Pancreas (tissue), 10 donors: ENCODE data around the gene MACROD2. TPM values are rescaled to one million over a fixed set of nuclear protein-coding genes. Genes with fewer than 3 reads are reported as not detected.

ENCODE experiments used
- ATAC-seq, 4 donors: fragments of 200-7000 bp; cut with Tn5 transposase; one replicate each; pipeline versions ENCODE4 v1.8.0 to v1.9.1; 2020; ENCODE audit warnings: mild to moderate bottlenecking in 4 of 4, moderate library complexity in 4 of 4
- DNase-seq, 6 donors: peaks; one replicate each; pipeline ENCODE4 v3.0.0-alpha.2; 2020
- FAIRE-seq: peaks from 2 replicates; lab custom pipeline; 2012; peaks lifted over from hg19 to GRCh38; lab: Jason Lieb, UNC
- H3K27ac ChIP-seq, 4 donors: fragments of 200-600 bp; sonication (generic); 1 replicate in 3 of 4; 2 replicates in 1 of 4; pipeline versions ENCODE4 v1.5.0 to v1.8.0; 2020
- H3K27me3 ChIP-seq, 4 donors: fragments of 200-600 bp; one replicate each; pipeline ENCODE4 v1.8.0; 2021
- H3K36me3 ChIP-seq, 3 donors: fragments of 200-600 bp; sonication (generic) in 1 of 3; one replicate each; pipeline versions ENCODE4 v1.5.0 to v1.8.0; 2020 to 2021
- H3K4me1 ChIP-seq, 3 donors: fragments of 200-600 bp; one replicate each; pipeline ENCODE4 v1.8.0; 2021
- H3K4me3 ChIP-seq, 4 donors: fragments of 200-600 bp; sonication (generic) in 2 of 4; one replicate each; pipeline versions ENCODE4 v1.5.0 to v1.8.0; 2020 to 2021
- H3K9me3 ChIP-seq, 4 donors: fragments of 200-600 bp; one replicate each; pipeline ENCODE4 v1.8.0; 2021
- WGBS, 2 donors: extraction: QIAGEN DNeasy Blood & Tissue Kit; methylation state at CpG; one replicate each; pipeline ENCODE4 v1.1.7; 2013; 5-methylcytosine and 5-hydroxymethylcytosine counted together
- intact Hi-C, 3 donors: fragments of 100-400 bp; cut with DNase I; formaldehyde crosslinking; loops; one replicate each; pipeline versions ENCODE4 v1.11.1 to v1.14.2; 2022
- polyA plus RNA-seq, 2 donors: library from polyadenylated mRNA; stranded (reverse); fragments of 200-250 nt; gene quantifications; one replicate each; pipeline ENCODE4 v1.2.3, GENCODE V29; 2013
- total RNA-seq, 6 donors: library from RNA; stranded (reverse); fragmentation: NEBNext Ultra II Directional in 4 of 6; extraction: Animal tissue kit (Norgen Biotek cat#: 25700) in 4 of 6; gene quantifications; one replicate each; pipeline versions ENCODE4 v1.2.1 to v1.2.4, GENCODE V29; 2021 to 2023
- TF ChIP-seq, protein P1 (sequence below), 4 donors: fragments of 200-600 bp; sonication (generic) in 3 of 4; IDR thresholded peaks; one replicate each; pipeline versions ENCODE4 v1.5.0 to v1.8.0; 2021; ENCODE audit warnings: antibody characterized with exemption in 4 of 4
- donor health status: healthy with polysubstance abuse.
- donor health status: DM: no; HTN: no; CAD: no; lungs with moderate emphysema.
- donor health status: DM: no; HTN: no; CAD: no.
- donor health status: control.
- donor health status: control.
- donor health status: Bipolar disorder and iron deficiency.
- donor health status: DM: yes; HTN: yes; CAD: no.
- donor health status: DM: no; HTN: no; CAD: no.
- donor health status: DM: no; HTN: no; CAD: no.
- donor health status: DM: yes; HTN: yes; CAD: no.

The MACROD2 gene
- total and polyA plus RNA-seq, 8 donors = 1.7 to 4.9 (median 2.7) TPM

DNA sequence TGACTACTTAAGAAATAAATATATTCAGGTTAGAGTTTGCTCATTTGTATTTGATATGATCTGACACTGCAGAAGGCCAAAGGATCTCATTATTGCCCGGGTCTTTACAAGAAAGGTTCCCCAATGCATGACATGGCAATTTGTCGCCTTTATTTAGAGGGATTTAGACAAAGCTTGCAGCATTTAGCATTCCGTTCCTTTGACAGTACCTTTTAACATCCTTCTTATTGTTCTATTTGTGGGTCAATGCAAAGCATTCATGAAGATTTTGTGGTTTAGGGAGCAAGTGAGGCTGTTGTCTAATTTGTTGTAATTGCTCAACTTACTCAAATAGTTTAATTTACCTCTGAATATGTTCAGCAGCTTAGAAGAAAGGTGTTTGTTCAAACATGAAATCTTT is 572.9 kb downstream of the MACROD2 start:
- intact Hi-C loops = no loop called here

DNA sequence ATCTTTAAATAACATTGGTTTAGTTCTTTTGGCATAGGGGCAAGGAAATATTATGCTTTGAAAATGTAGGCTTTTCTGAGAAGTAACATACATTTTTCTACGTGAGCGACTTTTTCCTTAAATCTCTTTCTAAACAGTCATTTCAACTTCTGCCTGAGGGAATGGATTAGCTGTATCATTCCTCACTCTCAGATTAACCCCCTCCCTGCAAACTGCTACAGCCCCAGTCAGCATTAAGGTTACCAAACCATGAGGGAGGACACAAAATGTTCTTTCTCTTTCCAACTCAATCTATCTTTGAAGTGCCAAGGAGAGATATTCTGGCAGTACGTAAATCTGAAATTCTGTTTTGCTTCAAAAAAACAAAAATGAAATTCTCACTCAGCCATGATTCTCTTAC is 573.4 kb downstream of the MACROD2 start:
- Histone ChIP-seq H3K27ac (no peak overlapping the region), H3K4me3 (no peak overlapping the region), H3K27me3 (no peaks in the 10 kb centered on the region), H3K4me1 (no peaks in the 10 kb centered on the region), H3K36me3 (no peaks in the 10 kb centered on the region), H3K9me3 (no peaks in the 10 kb centered on the region)
- DNase-seq = no peak
- FAIRE-seq = no peak
- intact Hi-C loops = no loop called here
- TF ChIP-seq, protein P1, sequence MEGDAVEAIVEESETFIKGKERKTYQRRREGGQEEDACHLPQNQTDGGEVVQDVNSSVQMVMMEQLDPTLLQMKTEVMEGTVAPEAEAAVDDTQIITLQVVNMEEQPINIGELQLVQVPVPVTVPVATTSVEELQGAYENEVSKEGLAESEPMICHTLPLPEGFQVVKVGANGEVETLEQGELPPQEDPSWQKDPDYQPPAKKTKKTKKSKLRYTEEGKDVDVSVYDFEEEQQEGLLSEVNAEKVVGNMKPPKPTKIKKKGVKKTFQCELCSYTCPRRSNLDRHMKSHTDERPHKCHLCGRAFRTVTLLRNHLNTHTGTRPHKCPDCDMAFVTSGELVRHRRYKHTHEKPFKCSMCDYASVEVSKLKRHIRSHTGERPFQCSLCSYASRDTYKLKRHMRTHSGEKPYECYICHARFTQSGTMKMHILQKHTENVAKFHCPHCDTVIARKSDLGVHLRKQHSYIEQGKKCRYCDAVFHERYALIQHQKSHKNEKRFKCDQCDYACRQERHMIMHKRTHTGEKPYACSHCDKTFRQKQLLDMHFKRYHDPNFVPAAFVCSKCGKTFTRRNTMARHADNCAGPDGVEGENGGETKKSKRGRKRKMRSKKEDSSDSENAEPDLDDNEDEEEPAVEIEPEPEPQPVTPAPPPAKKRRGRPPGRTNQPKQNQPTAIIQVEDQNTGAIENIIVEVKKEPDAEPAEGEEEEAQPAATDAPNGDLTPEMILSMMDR (IDR thresholded peaks at IDR 0.05) = no peak
- no peak for ATAC-seq
- 93% methylated on average over 3 of the region's 3 CpGs for WGBS, 2 donors

More for the DNA sequence above, 572.9 kb downstream of the MACROD2 start:
- Histone ChIP-seq H3K27me3 (no peaks in the 10 kb centered on the region), H3K27ac (no peak overlapping the region), H3K4me1 (no peaks in the 10 kb centered on the region), H3K36me3 (no peaks in the 10 kb centered on the region), H3K9me3 (no peaks in the 10 kb centered on the region), H3K4me3 (no peak overlapping the region)
- no peak for DNase-seq
- TF ChIP-seq, protein P1 (IDR thresholded peaks at IDR 0.05) = no peak
- FAIRE-seq = no peak
- ATAC-seq = no peak
- 77 to 95% methylated on average over 3 of the region's 3 CpGs for WGBS, 2 donors

DNA sequence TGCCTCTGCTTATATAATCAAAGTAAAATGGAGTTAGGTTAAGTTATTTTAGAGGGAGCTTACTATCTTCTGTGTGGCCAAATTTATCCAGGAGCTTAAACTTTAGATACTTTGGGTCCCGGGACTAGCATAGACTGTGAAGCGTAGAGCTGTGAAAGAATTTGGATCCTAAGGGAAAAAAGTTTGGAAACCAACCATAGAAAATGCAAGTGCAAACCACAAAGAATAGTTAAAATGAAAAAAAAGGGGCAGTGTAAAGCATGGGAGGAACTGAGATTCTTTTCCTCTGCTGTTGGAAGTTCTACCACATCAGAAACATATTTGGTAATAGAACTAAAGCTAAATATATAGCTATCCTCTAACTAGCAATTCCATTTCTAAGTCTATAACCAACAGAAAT is 574.3 kb downstream of the MACROD2 start:
- no peaks in the 10 kb centered on the region for H3K27me3 ChIP-seq
- FAIRE-seq (no peak), ATAC-seq (no peak), DNase-seq (no peak)
- WGBS, 2 donors = 88 to 93% methylated on average over 2 of the region's 2 CpGs
- TF ChIP-seq, protein P1 (IDR thresholded peaks at IDR 0.05) = no peak
- no peak overlapping the region for H3K27ac ChIP-seq
- no peaks in the 10 kb centered on the region for H3K9me3 ChIP-seq
- no peaks in the 10 kb centered on the region for H3K4me1 ChIP-seq
- intact Hi-C loops = no loop called here
- H3K4me3 ChIP-seq = no peak overlapping the region
- no peaks in the 10 kb centered on the region for H3K36me3 ChIP-seq

DNA sequence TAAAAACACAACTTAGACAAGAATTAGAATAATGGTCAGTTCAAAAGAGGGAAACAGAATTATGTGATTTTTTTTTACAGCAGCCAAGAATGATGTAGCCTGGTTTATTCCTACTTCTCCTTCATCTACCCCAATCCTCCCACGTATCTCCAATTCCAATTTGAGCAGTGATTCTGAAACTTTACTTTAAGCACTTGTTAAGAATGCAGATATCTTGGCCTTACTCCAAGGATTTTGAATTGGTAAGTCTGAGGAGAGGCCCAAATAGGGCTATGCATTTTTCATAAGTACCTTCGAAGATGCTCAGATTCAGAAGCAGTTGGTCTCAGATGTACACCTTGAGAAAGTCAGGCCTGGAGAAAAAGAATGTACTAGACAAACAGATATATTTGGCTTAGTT is 575.5 kb downstream of the MACROD2 start:
- H3K4me1 ChIP-seq = no peaks in the 10 kb centered on the region
- 73 to 79% methylated on average over 2 of the region's 2 CpGs for WGBS, 2 donors
- no peaks in the 10 kb centered on the region for H3K36me3 ChIP-seq
- ATAC-seq (no peak), FAIRE-seq (no peak), DNase-seq (no peak)
- H3K27ac ChIP-seq = no peak overlapping the region
- no peaks in the 10 kb centered on the region for H3K27me3 ChIP-seq
- no peaks in the 10 kb centered on the region for H3K9me3 ChIP-seq
- intact Hi-C loops = no loop called here
- TF ChIP-seq, protein P1 (IDR thresholded peaks at IDR 0.05) = no peak
- no peak overlapping the region for H3K4me3 ChIP-seq

DNA sequence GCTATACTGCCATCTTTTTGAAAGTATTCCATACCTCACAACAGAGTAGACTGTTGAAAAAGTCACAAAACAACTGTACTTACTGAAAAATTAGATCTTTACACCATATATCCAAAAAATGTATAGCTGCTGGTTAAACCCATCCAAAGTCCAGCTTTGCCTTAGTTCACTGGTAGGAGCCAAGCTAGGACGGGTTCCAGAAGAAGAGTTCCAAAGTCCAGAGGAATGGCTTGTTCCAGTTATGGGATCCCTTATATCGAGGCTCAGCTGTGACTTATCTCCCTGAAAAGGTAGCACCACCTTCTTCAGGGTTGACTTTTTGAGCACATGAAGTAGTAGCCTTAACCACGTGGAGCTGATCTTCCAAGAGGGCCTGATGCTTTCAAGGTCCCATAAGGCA is 578.4 kb downstream of the MACROD2 start:
- no peak for DNase-seq
- H3K4me1 ChIP-seq = no peaks in the 10 kb centered on the region
- TF ChIP-seq, protein P1 (IDR thresholded peaks at IDR 0.05) = no peak
- no peaks in the 10 kb centered on the region for H3K36me3 ChIP-seq
- H3K9me3 ChIP-seq = no peaks in the 10 kb centered on the region
- WGBS, 2 donors = 60 to 68% methylated on average over 3 of the region's 3 CpGs
- H3K27me3 ChIP-seq = no peaks in the 10 kb centered on the region
- H3K27ac ChIP-seq = no peak overlapping the region
- no peak for ATAC-seq
- FAIRE-seq = no peak
- intact Hi-C loops = no loop called here
- H3K4me3 ChIP-seq = no peak overlapping the region
